ENCODE measurements around the gene LPP. TPM values are rescaled to one million over a fixed set of nuclear protein-coding genes. Genes with fewer than 3 reads are reported as not detected.
A peak's percentile ranks its signal among the peaks of the same experiment; 100 is the strongest.

The LPP gene
- total and polyA plus RNA-seq, 4 donors, result 11.1 to 219 (median 66.5) TPM

- no peak for TF ChIP-seq CTCF (IDR thresholded peaks at IDR 0.05; ENCODE audit: control extremely low read depth, extremely low read depth)
- 95% methylated on average over 2 of the region's 2 CpGs for WGBS, 2 donors
- Histone ChIP-seq H3K4me1 (ENCODE audit: control insufficient read depth in 5 of 5, insufficient read depth in 5 of 5, low read length in 5 of 5) (peaks cover 0 to 3% (median 0%) of the 10 kb centered on the region in 5 donors), H3K27ac (ENCODE audit: low read depth in 1 of 2, low read length in 1 of 2) (no peak overlapping the region), H3K9me3 (ENCODE audit: control insufficient read depth in 4 of 4, insufficient read depth in 3 of 4, low read length in 3 of 4) (no peaks in the 10 kb centered on the region), H3K9ac (ENCODE audit: insufficient read depth in 1 of 2, low read length in 2 of 2) (no peak overlapping the region), H3K27me3 (ENCODE audit: control insufficient read depth in 3 of 3, insufficient read depth in 3 of 3, low read length in 2 of 3) (no peaks in the 10 kb centered on the region), H3K4me3 (no peak overlapping the region), H3K36me3 (ENCODE audit: control insufficient read depth in 4 of 4, insufficient read depth in 4 of 4, low read length in 4 of 4) (no peaks in the 10 kb centered on the region)
- DNase-seq (no peak), ATAC-seq (ENCODE audit: insufficient read depth, low FRiP score) (no peak)
These were observed 463.3 kb downstream of the LPP start for GRCh38 chr3:188617270-188617669.

GRCh38 chr3:188617988-188618701 lies 464.2 kb downstream of the LPP start:
- Histone ChIP-seq H3K9me3 (ENCODE audit: control insufficient read depth in 4 of 4, insufficient read depth in 3 of 4, low read length in 3 of 4) (no peaks in the 10 kb centered on the region), H3K27me3 (ENCODE audit: control insufficient read depth in 3 of 3, insufficient read depth in 3 of 3, low read length in 2 of 3) (no peaks in the 10 kb centered on the region), H3K4me1 (ENCODE audit: control insufficient read depth in 5 of 5, insufficient read depth in 5 of 5, low read length in 5 of 5) (peaks cover 0 to 3% (median 0%) of the 10 kb centered on the region in 5 donors), H3K4me3 (no peak overlapping the region), H3K36me3 (ENCODE audit: control insufficient read depth in 4 of 4, insufficient read depth in 4 of 4, low read length in 4 of 4) (no peaks in the 10 kb centered on the region), H3K9ac (ENCODE audit: insufficient read depth in 1 of 2, low read length in 2 of 2) (no peak overlapping the region), H3K27ac (ENCODE audit: low read depth in 1 of 2, low read length in 1 of 2) (no peak overlapping the region)
- DNase-seq, result peak in 1 of 3 donors; percentile 17
- no peak for ATAC-seq (ENCODE audit: insufficient read depth, low FRiP score)
- WGBS, 2 donors, result 91 to 92% methylated on average over 5 of the region's 5 CpGs
- no peak for TF ChIP-seq CTCF (IDR thresholded peaks at IDR 0.05; ENCODE audit: control extremely low read depth, extremely low read depth)

- Histone ChIP-seq H3K27me3 (ENCODE audit: control insufficient read depth in 3 of 3, insufficient read depth in 3 of 3, low read length in 2 of 3) (no peaks in the 10 kb centered on the region), H3K4me3 (no peak overlapping the region)
These were observed 466.8 kb downstream of the LPP start for GRCh38 chr3:188620752-188621151.

More at GRCh38 chr3:188620752-188621151, 466.8 kb downstream of the LPP start:
- Histone ChIP-seq H3K9ac (ENCODE audit: insufficient read depth in 1 of 2, low read length in 2 of 2) (no peak overlapping the region), H3K4me1 (ENCODE audit: control insufficient read depth in 5 of 5, insufficient read depth in 5 of 5, low read length in 5 of 5) (peaks cover 0 to 13% (median 3%) of the 10 kb centered on the region in 5 donors), H3K27ac (ENCODE audit: low read depth in 1 of 2, low read length in 1 of 2) (no peak overlapping the region), H3K36me3 (ENCODE audit: control insufficient read depth in 4 of 4, insufficient read depth in 4 of 4, low read length in 4 of 4) (no peaks in the 10 kb centered on the region), H3K9me3 (ENCODE audit: control insufficient read depth in 4 of 4, insufficient read depth in 3 of 4, low read length in 3 of 4) (no peaks in the 10 kb centered on the region)
- 99% methylated on average over 2 of the region's 2 CpGs for WGBS, 2 donors
- DNase-seq, result no peak
- no peak for ATAC-seq (ENCODE audit: insufficient read depth, low FRiP score)
- no peak for TF ChIP-seq CTCF (IDR thresholded peaks at IDR 0.05; ENCODE audit: control extremely low read depth, extremely low read depth)
